GM19452 (cell line): Measurements from ENCODE around the gene PPP4R1.

Experiments
- ATAC-seq: cut with Tn5 transposase; IDR thresholded peaks from one replicate; pipeline ENCODE4 v1.9.1; 2021; ENCODE audit not compliant: unreplicated experiment

The PPP4R1 gene

GRCh38 chr18:9557250-9557943 is 57.0 kb downstream of the PPP4R1 start:
- no peak for ATAC-seq

GRCh38 chr18:9552616-9553015 is 61.7 kb downstream of the PPP4R1 start:
- no peak for ATAC-seq

- ATAC-seq: no peak
Observed at GRCh38 chr18:9552191-9552590, 62.2 kb downstream of the PPP4R1 start.

- ATAC-seq: no peak
Observed at GRCh38 chr18:9550429-9550828, 63.9 kb downstream of the PPP4R1 start.

GRCh38 chr18:9549405-9549804 is 65.0 kb downstream of the PPP4R1 start:
- ATAC-seq: no peak

- no peak for ATAC-seq
Observed at GRCh38 chr18:9547782-9548181, 66.6 kb downstream of the PPP4R1 start.

GRCh38 chr18:9546468-9546867 is 67.9 kb downstream of the PPP4R1 start:
- no peak for ATAC-seq

GRCh38 chr18:9545029-9545428 is 69.3 kb downstream of the PPP4R1 start:
- ATAC-seq: no peak

GRCh38 chr18:9542924-9543323 is 71.4 kb downstream of the PPP4R1 start:
- ATAC-seq: no peak

- no peak for ATAC-seq
Observed at GRCh38 chr18:9539938-9540337, 74.4 kb downstream of the PPP4R1 start.

GRCh38 chr18:9539283-9539682 is 75.1 kb downstream of the PPP4R1 start:
- ATAC-seq: no peak

GRCh38 chr18:9537677-9538076 is 76.7 kb downstream of the PPP4R1 start:
- no peak for ATAC-seq

- ATAC-seq: no peak
Observed at GRCh38 chr18:9536354-9537152, 77.8 kb downstream of the PPP4R1 start.

GRCh38 chr18:9535430-9535991 is 78.8 kb downstream of the PPP4R1 start:
- ATAC-seq: no peak

- ATAC-seq: no peak
Observed at GRCh38 chr18:9534844-9535243, 79.5 kb downstream of the PPP4R1 start.

- ATAC-seq: no peak
Observed at GRCh38 chr18:9531791-9532410, 82.5 kb downstream of the PPP4R1 start.

GRCh38 chr18:9530226-9531009 is 83.9 kb downstream of the PPP4R1 start:
- ATAC-seq: no peak

- no peak for ATAC-seq
Observed at GRCh38 chr18:9526458-9526857, 87.9 kb downstream of the PPP4R1 start.

GRCh38 chr18:9522952-9523351 is 91.4 kb downstream of the PPP4R1 start:
- no peak for ATAC-seq

- no peak for ATAC-seq
Observed at GRCh38 chr18:9521770-9522169, 92.6 kb downstream of the PPP4R1 start.

GRCh38 chr18:9520666-9521065 is 93.7 kb downstream of the PPP4R1 start:
- no peak for ATAC-seq
